ENCODE measurements around the gene PLSCR2. TPM values are rescaled to one million over a fixed set of nuclear protein-coding genes. Genes with fewer than 3 reads are reported as not detected.

Gene PLSCR2
- total RNA-seq (2021; fragmentation: NEBNext Ultra II Directional; extraction: Animal tissue kit (Norgen Biotek cat#: 25700)) (not detected in 2 replicates), polyA plus RNA-seq (2011; rRNA removed) (not detected in 2 replicates), polyA minus RNA-seq (2011; rRNA and poly(A)+ RNA removed) (0.12 TPM in 1 of 2 replicates, not detected in the other)
- not detected for polyA plus RNA-seq (2011; cell fraction: cytosol; rRNA removed)
- not detected for polyA plus RNA-seq (2011; cell fraction: nucleus; rRNA removed)
- not detected in 4 replicates for polyA plus RNA-seq (2012, experiment 1 of 2)
- not detected for polyA plus RNA-seq (2012, experiment 2 of 2)
- not detected for polyA plus RNA-seq (2013, experiment 1 of 2)
- not detected for polyA plus RNA-seq (2013, experiment 2 of 2)
- not detected for polyA minus RNA-seq (2011; cell fraction: cytosol; rRNA and poly(A)+ RNA removed)
- not detected for polyA minus RNA-seq (2011; cell fraction: nucleus; rRNA and poly(A)+ RNA removed)
- long read RNA-seq, experiment 1 = 0 reads
- long read RNA-seq, experiment 2 = 0 reads

- H3K23me2 ChIP-seq (ENCODE audit: low read depth, low read length) = no peaks in the 10 kb centered on the region
- no peak within 1 kb of the TSS for H3K4ac ChIP-seq (replicated peaks; ENCODE audit: insufficient read length, low read depth, low read length)
- H3K18ac ChIP-seq (ENCODE audit: extremely low read depth, low read length) = no peak within 1 kb of the TSS; the same call in 1 of the 2 replicates
- no peaks in the 10 kb centered on the region for H3K36me3 ChIP-seq (ENCODE audit: control insufficient read depth in 2 of 4, insufficient read depth in 4 of 4, low read length in 3 of 4)
- no peaks in the 10 kb centered on the region for H3K79me1 ChIP-seq (ENCODE audit: low read depth, low read length)
- no peak within 1 kb of the TSS for H2BK15ac ChIP-seq (ENCODE audit: low read length)
- no peak within 1 kb of the TSS for H2AK5ac ChIP-seq (ENCODE audit: low read depth, low read length)
- peak within 1 kb of the TSS; percentile 9; the same call in 1 of the 2 replicates for H2BK12ac ChIP-seq (ENCODE audit: low read depth, low read length)
- peak within 1 kb of the TSS; percentile 90; the same call in 1 of the 2 replicates for H4K8ac ChIP-seq (ENCODE audit: extremely low read depth, insufficient read depth, low read length)
- no peaks in the 10 kb centered on the region for H3K79me2 ChIP-seq (ENCODE audit: control insufficient read depth in 1 of 2, insufficient read depth in 2 of 2, low read length in 2 of 2)
- DNase-seq (ENCODE audit: low read depth in 1 of 2, low spot score in 2 of 2) = peak in 1 of 2 experiments; percentile 82
- H2AFZ ChIP-seq (ENCODE audit: low read length) = peak within 1 kb of the TSS; percentile 84
- H3K9ac ChIP-seq (replicated peaks in 1 of 4; ENCODE audit: extremely low read depth in 1 of 4, low read depth in 3 of 4, low read length in 3 of 4) = peak within 1 kb of the TSS in 3 of 4 experiments; percentile 56 to 68 (median 62); a peak in 6 of 7 replicates
- 25% methylated on average over 37 of the region's 51 CpGs; no CpG with 5 or more reads in 1 of the 2 experiments for WGBS, 2 experiments (ENCODE audit: extremely low coverage in 1 of 2, insufficient coverage in 1 of 2, insufficient read length in 1 of 2, insufficient replicate concordance in 2 of 2, low coverage in 1 of 2, low lambda C conversion rate in 2 of 2, missing lambda C conversion rate in 1 of 2)
- H4K20me1 ChIP-seq (replicated peaks in 1 of 2; ENCODE audit: control insufficient read depth in 1 of 2, insufficient read depth in 2 of 2, low read length in 2 of 2) = no peaks in the 10 kb centered on the region
- no peak within 1 kb of the TSS for H2BK20ac ChIP-seq (ENCODE audit: low read length)
- FAIRE-seq = no peak
- H2BK120ac ChIP-seq (replicated peaks; ENCODE audit: low read depth, low read length) = no peak within 1 kb of the TSS
- H3K27ac ChIP-seq (ENCODE audit: low read depth, low read length) = peak within 1 kb of the TSS; percentile 54; the same call in 1 of the 2 replicates
- peak within 1 kb of the TSS; percentile 73 for H4K91ac ChIP-seq (replicated peaks; ENCODE audit: insufficient read length, low read length)
- no peak within 1 kb of the TSS for H3K14ac ChIP-seq (ENCODE audit: insufficient read length)
- H3K27me3 ChIP-seq (replicated peaks in 1 of 4; ENCODE audit: control insufficient read depth in 3 of 4, extremely low read depth in 1 of 4, insufficient read depth in 3 of 4, low read length in 3 of 4) = no peaks in the 10 kb centered on the region
- no peak within 1 kb of the TSS for H3K23ac ChIP-seq (ENCODE audit: insufficient read length)
- no peaks in the 10 kb centered on the region for H3K9me3 ChIP-seq (ENCODE audit: insufficient read depth in 2 of 2, low read depth in 1 of 2, low read length in 1 of 2)
- H3K4me1 ChIP-seq (replicated peaks in 1 of 4; ENCODE audit: control insufficient read depth in 3 of 4, insufficient read depth in 4 of 4, low read length in 3 of 4) = peaks cover 0 to 3% (median 0%) of the 10 kb centered on the region in 4 experiments; a peak in 1 of 7 replicates
- ChIA-PET POLR2A (ENCODE audit: partially characterized antibody) (interaction anchor here (0.6 to 1.8 kb wide), 7 partner anchors 18 to 82 kb away, joined by 3 to 6 read pairs (median 3); partner anchors contain the start of gene PLSCR1), CTCF (ENCODE audit: partially characterized antibody) (interaction anchor here (0.8 to 1.6 kb wide), 4 partner anchors 20 to 892 kb away, joined by 3 to 5 read pairs (median 3); no protein-coding TSS in a partner anchor)
- peak within 1 kb of the TSS; percentile 81 for H2BK5ac ChIP-seq (ENCODE audit: low read depth, low read length)
- peak within 1 kb of the TSS; percentile 51 for H4K5ac ChIP-seq (ENCODE audit: insufficient read length, low read depth, low read length)
- H3K4me2 ChIP-seq (ENCODE audit: insufficient read depth in 1 of 2, low read depth in 2 of 2, low read length in 2 of 2) = peak within 1 kb of the TSS; percentile 72 to 88
- H3K56ac ChIP-seq (replicated peaks; ENCODE audit: insufficient read length, low read depth, low read length) = no peak within 1 kb of the TSS
- H3K4me3 ChIP-seq (ENCODE audit: extremely low read depth in 1 of 4, insufficient read depth in 2 of 4, low read depth in 3 of 4, low read length in 4 of 4) = peak within 1 kb of the TSS; percentile 55 to 73 (median 62)
- no peak for TF ChIP-seq NRF1 (IDR thresholded peaks at IDR 0.05; ENCODE audit: low read depth, low read length)
- no peak for TF ChIP-seq SIN3A (conservative IDR thresholded peaks at IDR 0.05 in 1 of 2, IDR thresholded peaks at IDR 0.05 in 1 of 2; ENCODE audit: low read depth in 1 of 2, low read length in 2 of 2)
- no peak for TF ChIP-seq POU5F1 (IDR thresholded peaks at IDR 0.05; ENCODE audit: low read depth, low read length)
Observed at GRCh38 chr3:146469150-146470017, at the start of gene PLSCR2. Gene PLSCR2 (minus strand): TSS chr3:146469561. CDS start chr3:146459904, 9,657 bp downstream.
